Measurements from ENCODE around the gene EML6. TPM values are rescaled to one million over a fixed set of nuclear protein-coding genes. Genes with fewer than 3 reads are reported as not detected.
A peak's percentile ranks its signal among the peaks of the same experiment; 100 is the strongest.

The EML6 gene
- total and polyA plus RNA-seq, 10 of the 15 experiments (the other 5 are each of a cell fraction or from before 2014, with no cell fraction given), result 0.09 to 0.67 (median 0.21) TPM

- TF ChIP-seq JUNB (IDR thresholded peaks at IDR 0.05) (0 out of 2 replicates have a peak, but pooled peaks have one; percentile 16), PBX3 (IDR thresholded peaks at IDR 0.05; ENCODE audit: insufficient replicate concordance, low read depth, low read length) (no peak), MTA2 (IDR thresholded peaks at IDR 0.05; ENCODE audit: low read depth) (0 out of 2 replicates have a peak, but pooled peaks have one; percentile 10), SPI1 (IDR thresholded peaks at IDR 0.05; ENCODE audit: borderline replicate concordance, insufficient read depth, low read depth, low read length) (peak; percentile 20; the same call in 1 of the 2 replicates), LARP7 (IDR thresholded peaks at IDR 0.05) (no peak)
- ChIA-PET POLR2A (no interaction called here), CTCF (interaction anchor here (0.9 kb wide), 1 partner anchor 259 kb away, joined by 3 read pairs; no protein-coding TSS in a partner anchor), SMC1A (ENCODE audit: uncharacterized antibody, unreplicated experiment) (interaction anchor here (1.3 kb wide), 1 partner anchor 56 kb away, joined by 5 read pairs; no protein-coding TSS in a partner anchor), RAD21 (ENCODE audit: unreplicated experiment) (interaction anchor here (1.1 kb wide), 1 partner anchor 10 kb away, joined by 3 read pairs; no protein-coding TSS in a partner anchor)
- Histone ChIP-seq H3K36me3 (ENCODE audit: control insufficient read depth in 2 of 2, insufficient read depth in 2 of 2, low read length in 1 of 2) (no peaks in the 10 kb centered on the region), H3K4me3 (no peak overlapping the region), H3K4me2 (ENCODE audit: control insufficient read depth, insufficient read depth) (no peak overlapping the region), H4K20me1 (ENCODE audit: control insufficient read depth, insufficient read depth) (no peaks in the 10 kb centered on the region), H3K27ac (ENCODE audit: control insufficient read depth, insufficient read depth) (no peak overlapping the region), H2AFZ (ENCODE audit: control insufficient read depth, low read depth, low read length) (no peak overlapping the region), H3K27me3 (replicated peaks in 1 of 2; ENCODE audit: control insufficient read depth in 2 of 2, insufficient read depth in 2 of 2, low read length in 1 of 2) (peaks cover 0 to 2% of the 10 kb centered on the region in 2 experiments; a peak in 3 of 4 replicates), H3K9ac (ENCODE audit: control insufficient read depth, insufficient read depth, low read length) (no peak overlapping the region), H3K9me3 (replicated peaks; ENCODE audit: control insufficient read depth, insufficient read depth, low read length) (no peaks in the 10 kb centered on the region), H3K79me2 (ENCODE audit: control insufficient read depth, insufficient read depth, low read length) (no peaks in the 10 kb centered on the region), H3K4me1 (ENCODE audit: control insufficient read depth, insufficient read depth, low read length) (no peaks in the 10 kb centered on the region)
- WGBS (ENCODE audit: insufficient coverage, insufficient replicate concordance, low lambda C conversion rate, missing lambda C conversion rate), result 3% methylated on average over 3 of the region's 3 CpGs
- intact Hi-C loops (cut with micrococcal nuclease; ENCODE audit: unreplicated experiment) (no loop called here), in situ Hi-C loops (cut with MboI) (no loop called here)
- DNase-seq (ENCODE audit: low read depth, low spot score) (no peak), ATAC-seq (no peak), FAIRE-seq (no peak)
- BruUV-seq (replicated peaks), result no TSS peak
These were observed 59.9 kb downstream of the EML6 start for GRCh38 chr2:54783349-54783748.

- no peak overlapping the region for H3K4me3 ChIP-seq
- H3K79me2 ChIP-seq (ENCODE audit: control insufficient read depth, insufficient read depth, low read length), result no peaks in the 10 kb centered on the region
- CTCF ChIA-PET, result no interaction called here
- H3K9ac ChIP-seq (ENCODE audit: control insufficient read depth, insufficient read depth, low read length), result no peak overlapping the region
- H2AFZ ChIP-seq (ENCODE audit: control insufficient read depth, low read depth, low read length), result no peak overlapping the region
- SMC1A ChIA-PET (ENCODE audit: uncharacterized antibody, unreplicated experiment), result interaction anchor here (1.1 kb wide), 1 partner anchor 112 kb away, joined by 3 read pairs; no protein-coding TSS in a partner anchor
- ATAC-seq, result no peak
- H3K4me2 ChIP-seq (ENCODE audit: control insufficient read depth, insufficient read depth), result no peak overlapping the region
- H3K9me3 ChIP-seq (replicated peaks; ENCODE audit: control insufficient read depth, insufficient read depth, low read length), result no peaks in the 10 kb centered on the region
- H3K36me3 ChIP-seq (ENCODE audit: control insufficient read depth in 2 of 2, insufficient read depth in 2 of 2, low read length in 1 of 2), result no peaks in the 10 kb centered on the region
- RAD21 ChIA-PET (ENCODE audit: unreplicated experiment), result no interaction called here
- no peaks in the 10 kb centered on the region for H3K4me1 ChIP-seq (ENCODE audit: control insufficient read depth, insufficient read depth, low read length)
- H4K20me1 ChIP-seq (ENCODE audit: control insufficient read depth, insufficient read depth), result no peaks in the 10 kb centered on the region
- H3K27me3 ChIP-seq (replicated peaks in 1 of 2; ENCODE audit: control insufficient read depth in 2 of 2, insufficient read depth in 2 of 2, low read length in 1 of 2), result peaks cover 0 to 2% of the 10 kb centered on the region in 2 experiments; a peak in 3 of 4 replicates
- H3K27ac ChIP-seq (ENCODE audit: control insufficient read depth, insufficient read depth), result no peak overlapping the region
- DNase-seq (ENCODE audit: low read depth, low spot score), result no peak
- POLR2A ChIA-PET, result no interaction called here
- TF ChIP-seq CTCF (IDR thresholded peaks at IDR 0.05 in 2 of 3, conservative IDR thresholded peaks at IDR 0.05 in 1 of 3; ENCODE audit: control insufficient read depth in 2 of 3, extremely low read depth in 1 of 3, insufficient read depth in 1 of 3, low read depth in 3 of 3, low read length in 3 of 3) (no peak), CHD2 (IDR thresholded peaks at IDR 0.05; ENCODE audit: borderline replicate concordance, low read depth, low read length) (no peak), RBBP5 (conservative IDR thresholded peaks at IDR 0.05) (no peak), CBX3 (IDR thresholded peaks at IDR 0.05; ENCODE audit: borderline replicate concordance, low read depth) (no peak), POLR2AphosphoS5 (IDR thresholded peaks at IDR 0.05; ENCODE audit: low read length) (no peak), PBX3 (IDR thresholded peaks at IDR 0.05; ENCODE audit: insufficient replicate concordance, low read depth, low read length) (no peak), ZBTB33 (IDR thresholded peaks at IDR 0.05) (no peak)
- intact Hi-C loops (cut with micrococcal nuclease; ENCODE audit: unreplicated experiment), result no loop called here
- no TSS peak for BruUV-seq (replicated peaks)
- 84% methylated on average over 4 of the region's 4 CpGs for whole genome bisulfite sequencing (ENCODE audit: insufficient coverage, insufficient replicate concordance, low lambda C conversion rate, missing lambda C conversion rate)
- FAIRE-seq, result no peak
- in situ Hi-C loops (cut with MboI), result no loop called here
These were observed 63.8 kb downstream of the EML6 start for GRCh38 chr2:54787270-54787669.

Data from GM12878 (cell line).